Activated CD4-positive, alpha-beta T cell treated with anti-CD3 and anti-CD28 coated beads for 36 hours (primary cell): Measurements from ENCODE around the gene SAE1. TPM values are rescaled to one million over a fixed set of nuclear protein-coding genes. Genes with fewer than 3 reads are reported as not detected.
"Not testable (repeated sequence)": the region's sequence is repeated elsewhere in the genome, so short reads cannot be mapped to it uniquely, and the experiment has no call there.

Experiments used
- ATAC-seq: fragments of 200-7000 bp; cut with Tn5 transposase; one replicate; pipeline ENCODE4 v1.10.0; 2021; ENCODE audit warnings: mild to moderate bottlenecking, moderate library complexity
- CTCF ChIA-PET: fragments of 350-600 bp; sonication (Branson Sonifier 250); formaldehyde crosslinking; loops from one replicate; lab custom pipeline; 2021; ENCODE audit warnings: antibody characterized with exemption; lab: Charles Lee
- POLR2A ChIA-PET: fragments of 350-600 bp; sonication (Branson Sonifier 250); formaldehyde crosslinking; loops from one replicate; lab custom pipeline; 2021; ENCODE audit warnings: antibody characterized with exemption, inconsistent platforms; lab: Charles Lee
- DNase-seq: peaks from one replicate; pipeline ENCODE4 v3.0.0-alpha.2; 2020
- H3K27ac Mint-ChIP-seq: one replicate; pipeline ENCODE4 v1.8.0; 2021; ENCODE audit warnings: mixed read lengths
- H3K27me3 Mint-ChIP-seq: one replicate; pipeline ENCODE4 v1.8.0; 2021; ENCODE audit warnings: mixed read lengths
- H3K36me3 Mint-ChIP-seq: one replicate; pipeline ENCODE4 v1.8.0; 2021; ENCODE audit warnings: low read depth, mixed read lengths
- H3K4me1 Mint-ChIP-seq: one replicate; pipeline ENCODE4 v1.8.0; 2021; ENCODE audit warnings: mixed read lengths
- H3K4me3 Mint-ChIP-seq: one replicate; pipeline ENCODE4 v1.8.0; 2021; ENCODE audit warnings: mild to moderate bottlenecking, moderate library complexity, mixed read lengths
- H3K9me3 Mint-ChIP-seq: one replicate; pipeline ENCODE4 v1.8.0; 2021; ENCODE audit warnings: low read depth, mixed read lengths
- intact Hi-C, 2 experiments: fragments of 100-400 bp; cut with DNase I in 1 of 2; cut with micrococcal nuclease in 1 of 2; formaldehyde crosslinking; loops; one replicate each; pipeline versions ENCODE4 v1.14.2 to v1.15.1; 2022 to 2024; cut with DNase I, micrococcal nuclease
- total RNA-seq, 2 experiments: library from RNA; stranded (reverse); gene quantifications; one replicate each; pipeline ENCODE4 v1.2.3, GENCODE V29; 2021

Gene SAE1
- total RNA-seq, 2 experiments from 2014 or later = 143 to 156 TPM

DNA sequence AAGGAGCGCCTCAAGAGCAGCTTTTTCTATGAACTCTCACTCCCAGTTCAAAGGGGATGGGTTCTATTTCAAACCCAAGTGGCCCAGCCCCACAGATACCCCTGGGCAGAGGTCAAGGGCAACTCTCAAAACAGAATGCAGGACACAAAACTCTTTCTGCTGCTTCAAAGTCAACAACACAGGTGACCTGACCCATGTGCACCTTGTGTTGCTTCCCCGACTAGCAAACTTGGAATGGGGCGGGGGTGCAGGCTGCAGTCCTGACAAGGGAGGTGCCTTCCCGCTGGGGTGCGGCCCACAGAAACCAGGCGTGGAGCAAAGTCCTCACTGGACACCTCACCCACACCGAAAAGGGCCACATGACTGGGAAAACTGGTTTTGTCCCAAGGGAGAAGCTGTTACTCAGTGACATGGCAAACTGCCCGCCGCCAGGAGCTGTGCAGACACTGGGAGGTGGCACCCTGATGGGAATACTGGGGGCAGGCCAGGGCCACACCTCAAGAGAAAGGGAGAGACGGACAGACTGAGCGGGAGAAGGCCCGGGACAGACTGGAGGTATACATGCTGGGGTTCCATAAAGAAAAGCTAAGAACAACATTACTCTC lies 34.4 kb upstream of the SAE1 start:
- peak overlapping the region; percentile 95 for H3K27ac Mint-ChIP-seq
- POLR2A ChIA-PET = interaction anchor here (0.8 to 1.9 kb wide), 3 partner anchors 14 to 81 kb away, joined by 5 to 17 read pairs (median 7); partner anchors contain the start of gene ZC3H4
- intact Hi-C loops = no loop called here
- H3K9me3 Mint-ChIP-seq = no peaks in the 10 kb centered on the region
- CTCF ChIA-PET = interaction anchor here (0.8 to 1.2 kb wide), 3 partner anchors 13 to 129 kb away, joined by 3 read pairs; no protein-coding TSS in a partner anchor
- peaks cover 58% of the 10 kb centered on the region for H3K4me1 Mint-ChIP-seq
- H3K36me3 Mint-ChIP-seq = peaks cover 52% of the 10 kb centered on the region
- ATAC-seq = no peak
- no peak for DNase-seq
- no peak overlapping the region for H3K4me3 Mint-ChIP-seq
- no peaks in the 10 kb centered on the region for H3K27me3 Mint-ChIP-seq

DNA sequence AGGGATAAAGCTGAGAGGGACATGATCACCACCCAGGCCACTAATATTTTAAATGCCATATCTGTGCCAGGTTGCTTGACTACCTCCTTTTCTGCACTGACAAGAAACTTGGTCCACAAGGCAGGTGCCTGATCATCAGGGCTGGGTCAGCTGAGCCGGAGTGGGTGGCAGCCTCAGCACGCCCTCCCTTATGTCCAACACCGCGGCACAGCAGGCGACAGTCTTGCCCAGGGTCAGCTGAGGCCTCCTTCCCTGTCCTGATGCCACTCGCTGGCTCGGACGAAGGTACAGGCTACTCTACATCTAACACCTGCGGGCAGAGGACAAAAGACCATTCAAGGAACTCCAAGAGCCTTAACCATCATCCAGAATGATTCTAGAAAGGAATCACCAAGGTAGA lies 33.9 kb upstream of the SAE1 start:
- POLR2A ChIA-PET = no interaction called here
- Mint-ChIP-seq H3K27ac (peak overlapping the region; percentile 95), H3K9me3 (no peaks in the 10 kb centered on the region), H3K27me3 (no peaks in the 10 kb centered on the region), H3K36me3 (peaks cover 50% of the 10 kb centered on the region), H3K4me3 (no peak overlapping the region), H3K4me1 (peaks cover 58% of the 10 kb centered on the region)
- intact Hi-C loops = no loop called here
- CTCF ChIA-PET = interaction anchor here (0.8 kb wide), 1 partner anchor 14 kb away, joined by 3 read pairs; no protein-coding TSS in a partner anchor
- DNase-seq = no peak
- ATAC-seq = no peak

DNA sequence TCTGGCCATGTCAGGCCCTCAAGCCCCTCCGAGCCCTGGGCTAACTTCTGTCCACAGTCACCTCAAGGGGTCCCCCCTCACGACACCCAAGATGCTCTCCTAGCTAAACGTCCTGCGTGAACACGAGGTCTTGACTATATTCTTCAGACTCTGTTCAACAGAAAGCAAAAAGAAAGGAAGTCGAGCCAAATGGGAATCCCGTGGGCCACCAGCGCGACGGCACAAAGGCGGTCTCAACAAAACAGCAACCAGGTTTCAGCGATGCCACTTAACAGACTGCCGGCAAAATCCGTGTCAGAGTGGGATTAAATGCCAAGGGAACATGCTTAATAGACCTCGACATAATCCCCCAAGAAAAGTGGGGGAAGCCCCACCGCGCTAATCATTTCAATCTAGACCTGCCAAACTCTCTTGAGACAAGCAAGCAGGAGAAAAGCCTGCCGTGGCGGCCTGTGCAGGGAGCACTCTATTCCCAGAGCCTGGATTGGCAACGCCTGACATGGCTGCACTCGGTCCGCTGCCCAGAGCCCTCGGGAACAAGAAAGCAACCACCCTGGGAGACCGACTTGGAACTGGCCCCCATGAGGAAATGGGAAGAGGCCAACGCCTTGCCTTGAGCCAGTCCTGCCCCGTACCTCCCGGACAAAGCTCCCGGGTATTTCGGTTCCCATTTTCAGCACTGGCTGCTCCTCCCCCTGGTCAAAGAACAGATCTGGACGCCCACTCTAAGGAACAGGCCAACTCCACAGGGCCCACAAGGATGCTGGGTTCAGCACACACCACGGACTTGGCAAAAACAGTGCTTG lies 33.0 kb upstream of the SAE1 start:
- POLR2A ChIA-PET = no interaction called here
- Mint-ChIP-seq H3K27me3 (no peaks in the 10 kb centered on the region), H3K9me3 (no peaks in the 10 kb centered on the region), H3K36me3 (peaks cover 49% of the 10 kb centered on the region), H3K4me1 (peaks cover 63% of the 10 kb centered on the region), H3K4me3 (no peak overlapping the region), H3K27ac (peak overlapping the region; percentile 25)
- no peak for DNase-seq
- CTCF ChIA-PET = interaction anchor here (0.8 to 1.9 kb wide), 2 partner anchors 15 to 25 kb away, joined by 3 to 6 read pairs; no protein-coding TSS in a partner anchor
- no peak for ATAC-seq
- intact Hi-C loops = no loop called here

DNA sequence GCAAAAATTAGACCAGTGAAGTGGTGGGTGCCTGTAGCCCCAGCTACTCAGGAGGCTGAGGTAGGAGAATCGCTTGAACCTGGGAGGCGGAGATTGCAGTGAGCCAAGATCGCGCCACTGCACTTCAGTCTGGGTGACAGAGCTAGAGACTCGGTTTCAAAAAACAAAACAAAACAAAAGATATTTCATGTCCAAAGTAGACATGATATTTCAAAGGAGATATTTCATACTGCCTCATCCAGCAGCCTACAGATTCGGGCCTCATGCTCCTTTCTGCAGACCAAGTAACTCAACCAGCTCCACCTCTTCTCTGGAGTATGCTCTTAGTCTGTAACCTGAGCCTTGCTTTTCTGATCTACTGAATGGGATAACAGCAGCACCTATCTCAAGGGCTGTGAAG lies 32.0 kb upstream of the SAE1 start:
- ChIA-PET CTCF (interaction anchor here (0.7 to 1.9 kb wide), 5 partner anchors 19 to 149 kb away, joined by 3 to 6 read pairs (median 3); no protein-coding TSS in a partner anchor), POLR2A (no interaction called here)
- Mint-ChIP-seq H3K9me3 (no peaks in the 10 kb centered on the region), H3K36me3 (peaks cover 45% of the 10 kb centered on the region), H3K4me3 (no peak overlapping the region), H3K27ac (peak overlapping the region; percentile 61), H3K27me3 (no peaks in the 10 kb centered on the region), H3K4me1 (peaks cover 65% of the 10 kb centered on the region)
- ATAC-seq (no peak), DNase-seq (no peak)
- intact Hi-C loops = no loop called here

DNA sequence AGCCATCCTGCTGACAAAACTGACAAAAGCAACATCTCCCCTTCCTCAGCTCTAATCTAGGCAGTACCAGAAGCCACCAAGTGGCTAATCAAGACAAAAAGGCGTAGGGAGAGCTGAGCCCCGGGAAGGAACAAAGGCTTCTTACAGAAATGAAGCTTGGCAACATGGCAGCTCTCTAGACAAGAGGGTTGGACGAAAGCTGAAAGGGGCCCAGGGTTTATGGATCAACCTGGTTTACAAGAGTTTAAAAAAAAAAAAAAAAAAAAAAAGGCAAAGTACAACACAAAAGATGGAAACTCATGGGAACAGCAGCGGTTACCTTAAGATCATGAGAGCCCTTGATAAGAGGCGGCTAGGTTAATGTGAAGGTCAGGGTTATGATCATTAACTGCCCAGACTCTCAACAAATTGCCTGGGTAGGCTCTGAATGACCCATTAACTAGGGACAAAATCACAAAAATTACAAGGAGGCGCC lies 31.0 kb upstream of the SAE1 start:
- Mint-ChIP-seq H3K27me3 (no peaks in the 10 kb centered on the region), H3K36me3 (peaks cover 39% of the 10 kb centered on the region), H3K27ac (no peak overlapping the region), H3K4me1 (peaks cover 58% of the 10 kb centered on the region), H3K9me3 (no peaks in the 10 kb centered on the region), H3K4me3 (no peak overlapping the region)
- ATAC-seq (no peak), DNase-seq (no peak)
- CTCF ChIA-PET = interaction anchor here (1.9 kb wide), 1 partner anchor 23 kb away, joined by 6 read pairs; no protein-coding TSS in a partner anchor
- POLR2A ChIA-PET = no interaction called here
- intact Hi-C loops = no loop called here

DNA sequence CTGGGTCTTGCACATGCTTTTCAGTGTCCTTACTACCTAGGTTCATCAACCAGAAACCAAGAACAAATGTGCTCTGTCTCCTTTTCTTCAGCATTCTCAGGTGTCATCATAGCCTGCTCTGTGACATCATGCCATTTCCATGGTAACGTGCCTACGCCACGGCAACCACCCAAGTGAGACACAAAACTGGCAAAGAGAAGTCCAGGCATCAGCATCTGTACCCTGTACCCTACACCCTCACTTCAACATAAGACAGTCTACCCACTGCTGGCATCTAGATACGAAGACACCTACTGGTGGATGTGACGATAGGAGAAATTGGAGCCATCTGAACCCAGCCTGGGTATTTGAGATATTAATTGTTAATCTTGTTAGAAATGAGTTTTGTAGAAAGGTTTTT lies 30.3 kb upstream of the SAE1 start:
- intact Hi-C loops = no loop called here
- ChIA-PET POLR2A (no interaction called here), CTCF (no interaction called here)
- Mint-ChIP-seq H3K27ac (peak overlapping the region; percentile 21), H3K27me3 (no peaks in the 10 kb centered on the region), H3K4me3 (no peak overlapping the region), H3K4me1 (peaks cover 53% of the 10 kb centered on the region), H3K9me3 (no peaks in the 10 kb centered on the region), H3K36me3 (peaks cover 39% of the 10 kb centered on the region)
- ATAC-seq (peak; percentile 28), DNase-seq (peak; percentile 57)

DNA sequence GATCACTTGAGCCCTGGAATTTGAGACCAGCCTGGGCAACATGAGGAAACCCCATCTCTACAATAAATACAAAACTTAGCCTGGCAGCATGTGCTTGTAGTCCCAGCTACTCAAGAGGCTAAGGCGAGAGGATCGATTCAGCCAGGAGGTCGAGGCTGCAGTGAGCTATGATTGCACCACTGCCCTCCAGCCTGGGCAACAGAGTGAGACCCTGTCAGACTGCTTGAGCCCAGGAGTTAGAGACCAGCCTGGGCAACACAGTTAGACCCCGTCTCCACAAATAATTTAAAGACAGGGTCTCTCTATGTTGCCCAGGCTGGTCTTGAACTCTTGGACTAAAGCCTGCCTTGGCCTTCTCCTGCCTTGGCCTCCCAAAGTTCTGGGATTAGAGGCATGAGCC lies 29.5 kb upstream of the SAE1 start:
- peaks cover 53% of the 10 kb centered on the region for H3K4me1 Mint-ChIP-seq
- intact Hi-C loops, DNase-seq, H3K27ac Mint-ChIP-seq, H3K4me3 Mint-ChIP-seq, H3K27me3 Mint-ChIP-seq, H3K9me3 Mint-ChIP-seq, CTCF ChIA-PET, ATAC-seq, POLR2A ChIA-PET: not testable (repeated sequence)
- H3K36me3 Mint-ChIP-seq = peaks cover 43% of the 10 kb centered on the region

DNA sequence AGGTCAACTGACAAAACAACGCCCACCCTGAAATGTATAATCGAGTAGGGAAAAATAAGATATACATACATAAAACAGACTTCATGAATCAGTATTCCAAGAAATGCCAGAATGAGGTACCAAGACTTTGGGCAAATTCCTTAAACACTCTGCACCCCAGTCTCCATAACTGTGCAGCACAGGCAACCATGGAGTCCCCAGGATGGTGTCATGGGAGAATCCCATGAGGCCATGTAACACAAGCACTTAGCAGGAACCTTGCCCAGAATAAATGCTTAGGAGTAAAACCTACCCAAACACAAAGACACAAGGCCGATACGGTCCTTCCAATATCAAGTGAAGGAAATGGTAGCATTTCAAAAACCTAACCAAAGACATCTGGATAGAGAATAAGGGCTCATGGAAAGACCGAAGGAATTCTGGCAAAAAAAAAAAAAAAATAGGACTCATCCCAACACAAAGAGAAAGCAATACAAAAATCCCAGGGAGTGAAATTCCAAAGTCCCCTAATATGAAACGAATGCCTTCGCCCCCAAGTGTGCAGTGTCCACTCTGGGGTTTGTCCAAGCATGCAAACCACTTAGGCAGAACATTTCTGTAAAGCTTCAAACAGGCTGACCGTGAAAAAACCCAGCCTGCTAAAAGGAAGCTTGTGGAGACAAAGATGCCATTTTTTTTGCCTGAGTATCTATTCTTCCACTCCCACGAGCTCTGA lies 28.1 kb upstream of the SAE1 start:
- H3K27ac Mint-ChIP-seq = no peak overlapping the region
- no peaks in the 10 kb centered on the region for H3K9me3 Mint-ChIP-seq
- intact Hi-C loops = no loop called here
- DNase-seq = no peak
- no peak overlapping the region for H3K4me3 Mint-ChIP-seq
- ChIA-PET CTCF (interaction anchor here (0.5 to 1.4 kb wide), 5 partner anchors 23 to 108 kb away, joined by 3 to 5 read pairs (median 4); no protein-coding TSS in a partner anchor), POLR2A (interaction anchor here (1.8 kb wide), 1 partner anchor 9 kb away, joined by 9 read pairs; no protein-coding TSS in a partner anchor)
- H3K4me1 Mint-ChIP-seq = peaks cover 54% of the 10 kb centered on the region
- peaks cover 44% of the 10 kb centered on the region for H3K36me3 Mint-ChIP-seq
- no peak for ATAC-seq
- H3K27me3 Mint-ChIP-seq = no peaks in the 10 kb centered on the region

DNA sequence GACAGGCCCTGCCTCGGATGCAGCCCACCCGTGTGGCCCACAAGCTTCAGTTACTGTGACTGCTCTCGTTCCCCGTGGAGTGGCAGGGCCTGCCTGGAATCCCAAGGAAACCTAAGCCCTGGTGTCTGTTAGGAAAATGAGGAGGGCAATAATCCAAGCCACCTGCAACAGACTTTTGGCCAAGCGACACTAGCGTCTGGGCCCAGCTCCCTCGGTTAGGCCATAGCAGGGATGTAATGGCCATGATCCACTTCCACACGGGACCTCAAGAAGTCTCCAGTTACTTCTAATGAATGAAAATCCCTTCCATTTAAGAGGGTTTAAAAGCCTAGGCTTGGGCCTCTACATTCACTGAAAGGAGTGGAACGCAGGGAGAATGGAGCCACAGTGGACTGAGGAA lies 26.0 kb upstream of the SAE1 start:
- ChIA-PET POLR2A (no interaction called here), CTCF (interaction anchor here (1.2 to 1.4 kb wide), 2 partner anchors 25 to 46 kb away, joined by 3 read pairs; no protein-coding TSS in a partner anchor)
- Mint-ChIP-seq H3K27ac (no peak overlapping the region), H3K4me3 (no peak overlapping the region), H3K4me1 (peaks cover 67% of the 10 kb centered on the region), H3K9me3 (no peaks in the 10 kb centered on the region), H3K36me3 (peaks cover 55% of the 10 kb centered on the region), H3K27me3 (no peaks in the 10 kb centered on the region)
- ATAC-seq = no peak
- no peak for DNase-seq
- intact Hi-C loops = no loop called here

DNA sequence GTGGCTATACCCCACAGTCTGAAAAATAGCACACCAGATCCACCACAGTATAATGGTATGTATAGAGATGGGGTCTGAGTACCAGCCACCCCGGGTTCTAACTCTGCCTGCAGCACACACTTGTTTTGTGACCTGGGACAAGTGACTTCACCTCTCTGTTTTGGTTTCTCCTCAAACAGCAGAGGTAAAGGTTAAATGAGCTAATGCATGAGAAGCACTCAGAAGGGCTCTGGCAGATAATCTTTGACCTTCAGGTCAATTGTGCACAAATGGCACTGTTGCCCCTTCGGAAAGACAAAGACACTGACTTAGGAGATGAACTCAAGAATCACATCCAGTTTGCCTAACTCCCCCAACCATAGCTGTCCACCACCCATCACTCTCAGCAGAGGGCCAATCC lies 24.8 kb upstream of the SAE1 start:
- POLR2A ChIA-PET = interaction anchor here (0.5 kb wide), 1 partner anchor 244 kb away, joined by 3 read pairs; no protein-coding TSS in a partner anchor
- CTCF ChIA-PET = interaction anchor here (1.0 to 1.8 kb wide), 4 partner anchors 9 to 93 kb away, joined by 3 to 7 read pairs (median 4); no protein-coding TSS in a partner anchor
- ATAC-seq = no peak
- DNase-seq = no peak
- Mint-ChIP-seq H3K4me3 (no peak overlapping the region), H3K36me3 (peaks cover 62% of the 10 kb centered on the region), H3K27me3 (no peaks in the 10 kb centered on the region), H3K4me1 (peaks cover 64% of the 10 kb centered on the region), H3K27ac (peak overlapping the region; percentile 100), H3K9me3 (no peaks in the 10 kb centered on the region)
- intact Hi-C loops = no loop called here

DNA sequence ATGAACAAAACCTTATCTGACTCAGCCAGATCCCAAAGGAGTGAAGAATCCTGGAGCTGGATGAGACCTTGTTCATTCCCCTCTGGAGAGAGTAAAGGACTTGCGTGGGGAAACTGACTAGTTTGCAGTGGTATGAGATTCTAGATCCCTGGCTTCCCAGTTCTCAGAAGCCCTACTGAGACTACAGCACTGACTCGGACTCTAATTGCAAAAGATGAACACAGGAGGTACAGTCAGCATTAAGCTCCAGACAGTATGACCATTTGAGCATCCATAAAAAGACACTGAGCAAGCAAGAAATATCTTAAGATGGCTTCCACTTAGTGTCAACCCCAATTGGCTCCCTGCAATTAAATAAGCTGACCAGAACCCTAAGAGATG lies 23.8 kb upstream of the SAE1 start:
- Mint-ChIP-seq H3K36me3 (peaks cover 70% of the 10 kb centered on the region), H3K27me3 (no peaks in the 10 kb centered on the region), H3K4me1 (peaks cover 63% of the 10 kb centered on the region), H3K9me3 (no peaks in the 10 kb centered on the region), H3K27ac (peak overlapping the region; percentile 100), H3K4me3 (peak overlapping the region; percentile 93)
- CTCF ChIA-PET = interaction anchor here (1.0 to 1.8 kb wide), 5 partner anchors 8 to 94 kb away, joined by 3 to 7 read pairs (median 3); no protein-coding TSS in a partner anchor
- ATAC-seq (no peak), DNase-seq (no peak)
- POLR2A ChIA-PET = no interaction called here
- intact Hi-C loops = loop anchor here (1.0 kb wide), 2 partner anchors 12 to 28 kb away; no protein-coding TSS in a partner anchor
